Embryonic facial prominence (tissue), 1 donor: ENCODE results near the gene IL11.
"Not testable (repeated sequence)": the region's sequence is repeated elsewhere in the genome, so short reads cannot be mapped to it uniquely, and the experiment has no call there.

ENCODE experiments used
- DNase-seq: peaks from one replicate; pipeline ENCODE4 v3.0.0-alpha.2; 2016; ENCODE audit errors: extremely low spot score

IL11 gene

GRCh38 chr19:55352040-55352439 is 18.2 kb downstream of the IL11 start:
- DNase-seq: no peak

- no peak for DNase-seq
These were observed 19.5 kb downstream of the IL11 start for GRCh38 chr19:55350620-55351315.

- DNase-seq: no peak
These were observed 21.8 kb downstream of the IL11 start for GRCh38 chr19:55348317-55349034.

- no peak for DNase-seq
These were observed 22.7 kb downstream of the IL11 start for GRCh38 chr19:55347442-55348009.

- DNase-seq: no peak
These were observed 23.4 kb downstream of the IL11 start for GRCh38 chr19:55346725-55347441.

GRCh38 chr19:55345818-55346724 is 24.2 kb downstream of the IL11 start:
- no peak for DNase-seq

GRCh38 chr19:55345101-55345817 is 25.0 kb downstream of the IL11 start:
- DNase-seq: no peak

- no peak for DNase-seq
These were observed 25.8 kb downstream of the IL11 start for GRCh38 chr19:55344444-55344843.

GRCh38 chr19:55341595-55342531 is 28.4 kb downstream of the IL11 start:
- DNase-seq: no peak

GRCh38 chr19:55341171-55341588 is 29.1 kb downstream of the IL11 start:
- no peak for DNase-seq

- no peak for DNase-seq
These were observed 29.5 kb downstream of the IL11 start for GRCh38 chr19:55340784-55341147.

- no peak for DNase-seq
These were observed 30.1 kb downstream of the IL11 start for GRCh38 chr19:55339889-55340783.

- peak; percentile 100 for DNase-seq
These were observed 31.0 kb downstream of the IL11 start, which contains the start of gene KMT5C for GRCh38 chr19:55339105-55339888. TSS of gene KMT5C (plus strand) at chr19:55339876. CDS start at chr19:55341937, 2,061 bp downstream.

- DNase-seq: no peak
These were observed 34.2 kb downstream of the IL11 start for GRCh38 chr19:55336101-55336500.

GRCh38 chr19:55333870-55334269 is 36.4 kb downstream of the IL11 start:
- DNase-seq: no peak

GRCh38 chr19:55329791-55330190 is 40.5 kb downstream of the IL11 start:
- DNase-seq: not testable (repeated sequence)

GRCh38 chr19:55328774-55329318 is 41.4 kb downstream of the IL11 start:
- DNase-seq: not testable (repeated sequence)
